Kidney capillary endothelial cell (primary cell): ENCODE results near the gene TTC21A.
A peak's percentile ranks its signal among the peaks of the same experiment; 100 is the strongest.
"Not testable (repeated sequence)": the region's sequence is repeated elsewhere in the genome, so short reads cannot be mapped to it uniquely, and the experiment has no call there.

ENCODE experiments used
- DNase-seq: peaks from one replicate; pipeline ENCODE4 v3.0.0-alpha.2; 2018; ENCODE audit warnings: low spot score

TTC21A gene

GRCh38 chr3:39149498-39150147 is 42.1 kb downstream of the TTC21A start:
- DNase-seq = no peak

- DNase-seq = no peak
Measured at GRCh38 chr3:39150148-39150802, 42.8 kb downstream of the TTC21A start.

GRCh38 chr3:39150803-39151631 is 43.5 kb downstream of the TTC21A start:
- DNase-seq = peak; percentile 92

- no peak for DNase-seq
Measured at GRCh38 chr3:39153977-39154279, 46.4 kb downstream of the TTC21A start.

GRCh38 chr3:39154280-39155021 is 47.0 kb downstream of the TTC21A start:
- no peak for DNase-seq

- no peak for DNase-seq
Measured at GRCh38 chr3:39156421-39156820, 48.9 kb downstream of the TTC21A start.

GRCh38 chr3:39157359-39157758 is 49.9 kb downstream of the TTC21A start:
- no peak for DNase-seq

- DNase-seq = no peak
Measured at GRCh38 chr3:39158148-39158715, 50.8 kb downstream of the TTC21A start.

GRCh38 chr3:39164414-39164813 is 56.9 kb downstream of the TTC21A start:
- DNase-seq = no peak

GRCh38 chr3:39165518-39165917 is 58.0 kb downstream of the TTC21A start:
- no peak for DNase-seq

GRCh38 chr3:39166134-39166710 is 58.7 kb downstream of the TTC21A start:
- peak; percentile 95 for DNase-seq

- peak; percentile 88 for DNase-seq
Measured at GRCh38 chr3:39166932-39167532, 59.6 kb downstream of the TTC21A start.

- DNase-seq = no peak
Measured at GRCh38 chr3:39168156-39168780, 60.8 kb downstream of the TTC21A start.

GRCh38 chr3:39169712-39170111 is 62.2 kb downstream of the TTC21A start:
- DNase-seq = no peak

- no peak for DNase-seq
Measured at GRCh38 chr3:39170461-39170860, 63.0 kb downstream of the TTC21A start.

GRCh38 chr3:39170877-39171276 is 63.4 kb downstream of the TTC21A start:
- DNase-seq = not testable (repeated sequence)

- DNase-seq = no peak
Measured at GRCh38 chr3:39171860-39172259, 64.4 kb downstream of the TTC21A start.

GRCh38 chr3:39173318-39174125 is 66.0 kb downstream of the TTC21A start:
- no peak for DNase-seq

GRCh38 chr3:39176025-39176714 is 68.7 kb downstream of the TTC21A start:
- DNase-seq = no peak
